ES-I3 (cell line): ENCODE data around the gene WASF2.
A peak's percentile ranks its signal among the peaks of the same experiment; 100 is the strongest.

Experiments used
- H3K36me3 ChIP-seq: 2 replicates; pipeline ENCODE4 v1.6.1; 2013; ENCODE audit warnings: mild to moderate bottlenecking, low read length, control low read depth, moderate library complexity; ENCODE audit not compliant: insufficient read depth
- H3K4me1 ChIP-seq: 2 replicates; pipeline ENCODE4 v1.6.1; 2013; ENCODE audit warnings: mild to moderate bottlenecking, control low read depth, low read length; ENCODE audit not compliant: insufficient read depth
- H3K9ac ChIP-seq: 2 replicates; pipeline ENCODE4 v1.6.1; 2013; ENCODE audit warnings: low read depth, mild to moderate bottlenecking, low read length, moderate library complexity
- H3K9me3 ChIP-seq: 2 replicates; pipeline ENCODE4 v1.6.1; 2013; ENCODE audit warnings: mild to moderate bottlenecking, low read length, moderate library complexity; ENCODE audit not compliant: control insufficient read depth, insufficient read depth

Gene WASF2

GRCh38 chr1:27400082-27400962, 89.6 kb downstream of the WASF2 start:
- Histone ChIP-seq H3K9ac (no peak overlapping the region), H3K4me1 (peaks cover 52% of the 10 kb centered on the region), H3K9me3 (no peaks in the 10 kb centered on the region), H3K36me3 (no peaks in the 10 kb centered on the region)

- Histone ChIP-seq H3K9ac (no peak overlapping the region), H3K36me3 (no peaks in the 10 kb centered on the region), H3K4me1 (peaks cover 45% of the 10 kb centered on the region)
Observed at GRCh38 chr1:27399251-27400025, 90.5 kb downstream of the WASF2 start.

GRCh38 chr1:27398405-27399149, 91.4 kb downstream of the WASF2 start:
- peaks cover 36% of the 10 kb centered on the region for H3K4me1 ChIP-seq
- no peaks in the 10 kb centered on the region for H3K9me3 ChIP-seq
- no peak overlapping the region for H3K9ac ChIP-seq
- H3K36me3 ChIP-seq = no peaks in the 10 kb centered on the region

More at GRCh38 chr1:27399251-27400025, 90.5 kb downstream of the WASF2 start:
- H3K9me3 ChIP-seq = no peaks in the 10 kb centered on the region

GRCh38 chr1:27397749-27398148, 92.2 kb downstream of the WASF2 start:
- Histone ChIP-seq H3K36me3 (no peaks in the 10 kb centered on the region), H3K9me3 (no peaks in the 10 kb centered on the region), H3K9ac (no peak overlapping the region), H3K4me1 (peaks cover 29% of the 10 kb centered on the region)

DNA sequence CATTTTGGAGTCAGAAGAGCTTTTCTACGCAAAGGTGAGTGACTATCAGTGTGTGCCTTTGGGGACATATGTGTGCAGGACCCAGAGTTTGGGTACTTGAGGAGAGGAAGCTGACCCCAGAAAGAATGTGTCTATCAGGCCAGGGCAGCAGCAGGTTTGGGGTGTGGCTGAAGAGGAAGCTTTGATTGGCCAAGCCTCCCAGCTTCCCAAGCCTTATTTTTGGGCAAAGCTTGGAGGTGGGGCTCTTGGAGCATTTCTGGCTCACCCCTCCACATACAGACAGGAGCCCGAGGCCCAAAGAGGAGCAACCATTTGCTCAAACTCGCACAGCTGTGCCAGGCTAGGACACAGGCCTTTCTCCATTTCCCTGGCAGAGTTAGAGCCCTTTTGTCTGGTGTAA, 92.9 kb downstream of the WASF2 start:
- H3K9ac ChIP-seq = no peak overlapping the region
- no peaks in the 10 kb centered on the region for H3K9me3 ChIP-seq
- no peaks in the 10 kb centered on the region for H3K36me3 ChIP-seq
- peaks cover 25% of the 10 kb centered on the region for H3K4me1 ChIP-seq

- H3K4me1 ChIP-seq = peaks cover 30% of the 10 kb centered on the region
- no peaks in the 10 kb centered on the region for H3K36me3 ChIP-seq
- H3K9ac ChIP-seq = no peak overlapping the region
- no peaks in the 10 kb centered on the region for H3K9me3 ChIP-seq
Observed at GRCh38 chr1:27395441-27396195, 94.3 kb downstream of the WASF2 start.

DNA sequence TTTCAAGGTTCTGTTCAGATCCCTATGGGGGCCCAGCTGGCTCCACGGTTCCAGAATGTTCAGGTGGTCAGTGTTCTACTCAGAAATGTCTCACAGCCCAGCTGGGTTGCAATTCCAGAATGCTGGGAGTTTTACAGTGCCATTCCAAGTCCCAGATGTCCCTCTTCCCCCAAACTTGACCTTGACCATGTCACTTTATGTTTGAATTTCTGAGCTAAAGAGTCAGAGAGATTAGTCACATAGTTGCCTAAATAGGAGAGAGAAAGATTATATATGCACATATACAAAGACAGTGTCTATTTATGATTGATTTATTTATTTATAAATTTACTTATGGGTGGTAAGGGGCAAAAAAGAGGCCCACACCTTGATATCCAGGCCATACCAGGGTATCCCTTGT, 95.0 kb downstream of the WASF2 start:
- H3K9ac ChIP-seq = no peak overlapping the region
- no peaks in the 10 kb centered on the region for H3K9me3 ChIP-seq
- H3K36me3 ChIP-seq = no peaks in the 10 kb centered on the region
- peaks cover 28% of the 10 kb centered on the region for H3K4me1 ChIP-seq

- no peaks in the 10 kb centered on the region for H3K36me3 ChIP-seq
- no peaks in the 10 kb centered on the region for H3K9me3 ChIP-seq
- H3K9ac ChIP-seq = no peak overlapping the region
- peaks cover 23% of the 10 kb centered on the region for H3K4me1 ChIP-seq
Observed at GRCh38 chr1:27394282-27394658, 95.7 kb downstream of the WASF2 start.

GRCh38 chr1:27393641-27394281, 96.2 kb downstream of the WASF2 start:
- Histone ChIP-seq H3K9ac (peak overlapping the region; percentile 96; the same call in 1 of the 2 replicates), H3K9me3 (no peaks in the 10 kb centered on the region), H3K36me3 (no peaks in the 10 kb centered on the region), H3K4me1 (peaks cover 19% of the 10 kb centered on the region)

DNA sequence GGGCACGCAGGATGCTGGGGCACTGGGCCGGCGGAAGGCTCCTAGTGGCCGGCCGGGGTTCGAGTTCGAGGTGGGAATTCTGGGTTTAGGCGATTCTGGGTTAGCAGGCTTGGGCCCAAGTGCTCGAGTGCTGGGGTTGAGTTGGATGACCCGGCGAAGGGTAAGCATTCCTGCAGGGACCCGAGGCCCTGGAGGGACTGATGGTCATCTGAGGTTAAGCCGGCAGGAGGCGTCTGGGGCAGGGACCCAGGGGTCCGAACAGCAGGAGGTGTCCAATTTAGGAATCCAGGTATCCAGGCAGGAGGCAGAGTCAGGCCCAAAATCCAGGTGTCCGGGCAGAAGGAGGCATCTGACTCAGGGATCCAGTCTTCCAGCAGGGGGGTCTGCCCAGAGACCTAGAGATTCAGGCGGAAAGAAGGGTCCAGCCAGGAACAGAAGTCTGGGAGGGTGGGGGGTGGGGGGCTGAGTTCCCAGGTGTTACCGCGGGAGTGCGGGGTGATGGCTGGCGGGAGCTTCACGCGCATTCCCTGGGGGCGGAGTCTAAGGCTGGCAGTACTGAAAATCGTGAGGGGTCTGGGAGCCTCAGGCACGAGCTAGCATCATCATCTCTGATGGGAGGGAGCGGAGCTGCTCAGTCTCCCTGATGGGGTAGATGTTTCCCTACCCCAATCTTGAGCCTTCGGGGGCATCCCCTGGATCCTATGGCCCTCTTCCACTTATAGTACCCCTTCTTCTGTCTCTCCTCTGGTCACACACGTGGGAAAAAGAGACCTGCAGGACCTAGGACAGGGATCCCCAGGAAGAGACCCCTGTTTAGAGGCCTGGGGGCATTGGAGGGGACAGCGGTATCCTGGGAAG, 97.0 kb downstream of the WASF2 start:
- Histone ChIP-seq H3K9me3 (no peaks in the 10 kb centered on the region), H3K4me1 (peaks cover 12% of the 10 kb centered on the region), H3K9ac (peak overlapping the region; percentile 96), H3K36me3 (no peaks in the 10 kb centered on the region)

DNA sequence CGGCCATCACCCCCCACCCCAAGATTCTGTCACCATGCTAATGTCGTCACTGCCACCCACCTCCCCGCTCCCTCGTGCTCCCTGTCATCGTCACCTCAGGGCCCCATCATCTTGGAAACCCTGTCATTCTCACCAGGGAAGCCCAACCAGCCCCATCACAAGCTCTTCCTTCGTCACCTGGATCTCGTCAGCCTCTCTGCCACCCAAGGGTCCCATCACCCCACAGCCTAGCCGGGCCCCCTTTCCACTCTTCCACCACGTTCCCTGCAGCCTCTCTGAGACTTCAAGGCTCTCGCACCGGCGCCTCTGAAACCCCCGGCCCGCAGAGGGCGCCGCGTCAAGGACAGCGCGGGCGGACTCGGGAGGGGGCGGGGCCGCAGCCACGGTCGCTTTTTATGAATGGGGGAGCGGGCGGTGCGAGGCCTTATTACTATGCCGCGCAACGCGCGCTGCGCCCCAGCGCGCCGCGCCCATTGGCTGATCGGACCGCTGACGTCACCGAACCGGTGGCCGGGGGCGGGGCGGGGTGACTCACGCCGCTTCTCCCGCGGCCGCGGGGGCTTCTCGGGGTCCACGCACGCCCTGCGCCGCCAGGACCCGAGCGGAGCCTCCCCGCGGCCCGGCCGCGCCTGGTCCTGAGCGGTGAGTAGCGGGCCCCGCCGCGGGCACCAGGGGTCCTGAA, 97.7 kb downstream of the WASF2 start, which contains the start of gene GPR3:
Gene GPR3, plus strand, starts transcription at position 527 of the 682 bp plus-strand sequence. CDS start 1,177 bp downstream, outside the sequence.
- Histone ChIP-seq H3K9ac (peak within 1 kb of the TSS; percentile 96), H3K9me3 (no peaks in the 10 kb centered on the region), H3K4me1 (peaks cover 9% of the 10 kb centered on the region; the same call in 1 of the 2 replicates), H3K36me3 (no peaks in the 10 kb centered on the region)

GRCh38 chr1:27391511-27392095, 98.4 kb downstream of the WASF2 start:
- peaks cover 6% of the 10 kb centered on the region; the same call in 1 of the 2 replicates for H3K4me1 ChIP-seq
- no peaks in the 10 kb centered on the region for H3K36me3 ChIP-seq
- no peaks in the 10 kb centered on the region for H3K9me3 ChIP-seq
- peak overlapping the region; percentile 35 for H3K9ac ChIP-seq
